Trophoblast cell (in vitro differentiated cells and primary cell): Measurements from ENCODE around the gene PFDN1.

Experiments used
- DNase-seq, 2 donors: peaks; one replicate each; pipeline ENCODE4 v3.0.0-alpha.2; 2016
- H2AFZ ChIP-seq: 2 replicates; pipeline ENCODE4 v1.6.1; 2013; ENCODE audit warnings: low read length, moderate library complexity, mild to moderate bottlenecking; ENCODE audit not compliant: insufficient read depth, poor library complexity
- H2AK5ac ChIP-seq: 2 replicates; pipeline ENCODE4 v1.6.1; 2013; ENCODE audit warnings: mild to moderate bottlenecking, low read length
- H2BK120ac ChIP-seq: 2 replicates; pipeline ENCODE4 v1.6.1; 2013; ENCODE audit warnings: low read length, mild to moderate bottlenecking, moderate library complexity; ENCODE audit not compliant: insufficient read depth, poor library complexity
- H2BK12ac ChIP-seq: 2 replicates; pipeline ENCODE4 v1.6.1; 2013; ENCODE audit warnings: mild to moderate bottlenecking, low read length, moderate library complexity
- H2BK5ac ChIP-seq: 2 replicates; pipeline ENCODE4 v1.6.1; 2013; ENCODE audit warnings: low read length, low read depth, moderate library complexity, mild to moderate bottlenecking; ENCODE audit not compliant: poor library complexity
- H3K14ac ChIP-seq: 2 replicates; pipeline ENCODE4 v1.6.1; 2013; ENCODE audit warnings: mild to moderate bottlenecking, low read length
- H3K18ac ChIP-seq: 2 replicates; pipeline ENCODE4 v1.6.1; 2013; ENCODE audit warnings: mild to moderate bottlenecking, low read length
- H3K23ac ChIP-seq: 2 replicates; pipeline ENCODE4 v1.6.1; 2013; ENCODE audit warnings: low read length
- H3K27ac ChIP-seq: 2 replicates; pipeline ENCODE4 v1.5.1; 2013; ENCODE audit warnings: low read depth, mild to moderate bottlenecking, inconsistent platforms, low read length, moderate library complexity
- H3K27me3 ChIP-seq: 2 replicates; pipeline ENCODE4 v1.6.1; 2013; ENCODE audit warnings: inconsistent platforms, mild to moderate bottlenecking, low read length, moderate library complexity; ENCODE audit not compliant: insufficient read depth
- H3K36me3 ChIP-seq, 2 experiments: 1 replicate in 1 of 2; 2 replicates in 1 of 2; pipeline ENCODE4 v1.6.1; 2013; ENCODE audit warnings: low read length in 2 of 2, mild to moderate bottlenecking in 2 of 2, moderate library complexity in 1 of 2; ENCODE audit not compliant: insufficient read depth in 2 of 2, control insufficient read depth in 1 of 2
- H3K4ac ChIP-seq: 2 replicates; pipeline ENCODE4 v1.6.1; 2013; ENCODE audit warnings: low read depth, mild to moderate bottlenecking, low read length, moderate library complexity
- H3K4me1 ChIP-seq, 2 experiments: 1 replicate in 1 of 2; 2 replicates in 1 of 2; pipeline ENCODE4 v1.6.1; 2013; ENCODE audit warnings: low read length in 2 of 2, mild to moderate bottlenecking in 2 of 2, moderate library complexity in 1 of 2; ENCODE audit not compliant: insufficient read depth in 2 of 2, control insufficient read depth in 1 of 2
- H3K4me2 ChIP-seq: 2 replicates; pipeline ENCODE4 v1.6.1; 2013; ENCODE audit warnings: inconsistent platforms, mild to moderate bottlenecking, low read length, moderate library complexity
- H3K4me3 ChIP-seq: 2 replicates; pipeline ENCODE4 v1.5.1; 2013; ENCODE audit warnings: mild to moderate bottlenecking, low read depth, low read length, inconsistent platforms
- H3K79me1 ChIP-seq: one replicate; pipeline ENCODE4 v1.6.1; 2013; ENCODE audit warnings: low read length
- H3K79me2 ChIP-seq: 2 replicates; pipeline ENCODE4 v1.6.1; 2013; ENCODE audit warnings: low read length, mild to moderate bottlenecking; ENCODE audit not compliant: control insufficient read depth, insufficient read depth, poor library complexity
- H3K9ac ChIP-seq: 2 replicates; pipeline ENCODE4 v1.6.1; 2013; ENCODE audit warnings: mild to moderate bottlenecking, low read length
- H3K9me3 ChIP-seq: 2 replicates; pipeline ENCODE4 v1.6.1; 2013; ENCODE audit warnings: low read depth, mild to moderate bottlenecking, control low read depth, inconsistent platforms, low read length; ENCODE audit not compliant: insufficient read depth
- H4K12ac ChIP-seq: 2 replicates; pipeline ENCODE4 v1.6.1; 2013; ENCODE audit warnings: low read depth, mild to moderate bottlenecking, low read length, moderate library complexity
- H4K8ac ChIP-seq: 2 replicates; pipeline ENCODE4 v1.6.1; 2013; ENCODE audit warnings: low read depth, mild to moderate bottlenecking, low read length, moderate library complexity
- H4K91ac ChIP-seq: one replicate; pipeline ENCODE4 v1.6.1; 2013; ENCODE audit warnings: low read depth, mild to moderate bottlenecking, low read length, moderate library complexity
- WGBS: extraction: QIAGEN DNeasy Blood & Tissue Kit; methylation state at CpG from one replicate; pipeline ENCODE4 v1.1.7; 2013; ENCODE audit warnings: missing lambda C conversion rate; ENCODE audit not compliant: insufficient read length, insufficient coverage; ENCODE audit errors: extremely low coverage; 5-methylcytosine and 5-hydroxymethylcytosine counted together

PFDN1 gene

DNA sequence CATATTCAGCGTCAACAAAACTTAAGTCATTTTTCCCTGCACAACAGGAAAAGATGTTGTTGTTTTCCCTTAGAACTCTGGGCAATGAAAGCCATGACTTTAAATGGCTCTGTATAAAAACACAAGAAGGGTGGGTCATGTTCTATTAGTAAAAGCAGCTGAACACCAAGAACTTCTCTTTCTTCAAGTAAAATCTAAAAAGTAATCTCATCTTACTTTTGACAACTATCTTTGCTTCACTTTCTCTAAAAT lies 9.1 kb downstream of the PFDN1 start:
- no CpG with 5 or more reads among the region's 1 CpG for WGBS
- H2AK5ac ChIP-seq: no peak overlapping the region
- H4K91ac ChIP-seq: no peak overlapping the region
- peaks cover 0 to 1% of the 10 kb centered on the region in 2 experiments for H3K36me3 ChIP-seq
- no peak overlapping the region for H3K23ac ChIP-seq
- H3K4me2 ChIP-seq: no peak overlapping the region
- no peak overlapping the region for H3K14ac ChIP-seq
- H4K8ac ChIP-seq: no peak overlapping the region
- DNase-seq: no peak
- no peaks in the 10 kb centered on the region for H3K27me3 ChIP-seq
- no peaks in the 10 kb centered on the region for H3K79me2 ChIP-seq
- no peak overlapping the region for H4K12ac ChIP-seq
- no peak overlapping the region for H3K4ac ChIP-seq
- no peak overlapping the region for H3K18ac ChIP-seq
- peaks cover 5% of the 10 kb centered on the region for H3K79me1 ChIP-seq
- H2BK12ac ChIP-seq: no peak overlapping the region
- H3K4me3 ChIP-seq: no peak overlapping the region
- H3K9ac ChIP-seq: no peak overlapping the region
- H3K4me1 ChIP-seq: peaks cover 1 to 2% of the 10 kb centered on the region in 2 experiments
- H3K27ac ChIP-seq: no peak overlapping the region
- H2BK5ac ChIP-seq: no peak overlapping the region
- H2AFZ ChIP-seq: no peak overlapping the region
- H2BK120ac ChIP-seq: no peak overlapping the region
- H3K9me3 ChIP-seq: no peaks in the 10 kb centered on the region

DNA sequence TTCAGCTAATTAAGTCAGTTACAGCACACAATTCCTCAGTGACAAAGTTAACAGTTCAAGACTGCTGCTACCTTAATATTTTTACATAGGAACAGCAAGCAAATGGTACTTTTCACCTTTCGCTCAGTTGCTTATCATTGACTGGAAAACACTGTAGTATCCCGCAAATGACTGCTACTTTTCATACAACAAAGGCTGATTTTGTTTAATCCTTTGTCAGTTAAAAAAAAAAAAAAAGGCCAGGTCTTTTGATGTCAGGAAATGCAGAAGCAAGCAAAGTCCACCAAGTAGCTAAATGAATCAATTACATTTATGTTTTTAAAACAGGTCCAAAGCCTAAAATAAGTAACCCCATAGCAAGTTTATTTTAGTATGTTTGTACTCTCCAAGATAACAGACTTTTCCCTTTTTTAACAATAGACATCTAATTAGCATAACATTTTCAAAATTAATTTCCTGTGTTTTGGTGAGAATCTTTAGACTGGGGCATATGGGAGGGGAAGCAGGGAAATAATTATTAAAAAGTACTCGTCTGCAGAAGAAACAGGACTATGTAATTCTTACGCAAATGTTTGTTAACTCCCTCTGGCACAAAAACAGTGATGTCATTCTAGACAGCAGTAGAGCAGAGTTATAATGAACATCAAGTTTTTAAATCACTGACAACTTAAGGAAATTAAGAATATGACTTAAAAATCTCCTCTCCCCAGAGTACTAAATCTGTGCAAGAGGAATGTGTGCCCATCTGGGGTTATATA lies 9.6 kb downstream of the PFDN1 start:
- no peak overlapping the region for H2BK5ac ChIP-seq
- H3K9ac ChIP-seq: no peak overlapping the region
- no peak overlapping the region for H4K8ac ChIP-seq
- H2BK120ac ChIP-seq: no peak overlapping the region
- H4K91ac ChIP-seq: no peak overlapping the region
- H3K4me3 ChIP-seq: no peak overlapping the region
- H3K27ac ChIP-seq: no peak overlapping the region
- H4K12ac ChIP-seq: no peak overlapping the region
- WGBS: no CpG with 5 or more reads among the region's 4 CpGs
- H3K4me1 ChIP-seq: peaks cover 0 to 2% of the 10 kb centered on the region in 2 experiments
- H3K9me3 ChIP-seq: no peaks in the 10 kb centered on the region
- H3K27me3 ChIP-seq: no peaks in the 10 kb centered on the region
- DNase-seq: no peak
- H3K14ac ChIP-seq: no peak overlapping the region
- H2AFZ ChIP-seq: no peak overlapping the region
- no peak overlapping the region for H3K4ac ChIP-seq
- H3K23ac ChIP-seq: no peak overlapping the region
- H2BK12ac ChIP-seq: no peak overlapping the region
- no peaks in the 10 kb centered on the region for H3K36me3 ChIP-seq
- no peak overlapping the region for H3K18ac ChIP-seq
- H3K79me1 ChIP-seq: peaks cover 3% of the 10 kb centered on the region
- no peak overlapping the region for H3K4me2 ChIP-seq
- no peaks in the 10 kb centered on the region for H3K79me2 ChIP-seq
- H2AK5ac ChIP-seq: no peak overlapping the region

DNA sequence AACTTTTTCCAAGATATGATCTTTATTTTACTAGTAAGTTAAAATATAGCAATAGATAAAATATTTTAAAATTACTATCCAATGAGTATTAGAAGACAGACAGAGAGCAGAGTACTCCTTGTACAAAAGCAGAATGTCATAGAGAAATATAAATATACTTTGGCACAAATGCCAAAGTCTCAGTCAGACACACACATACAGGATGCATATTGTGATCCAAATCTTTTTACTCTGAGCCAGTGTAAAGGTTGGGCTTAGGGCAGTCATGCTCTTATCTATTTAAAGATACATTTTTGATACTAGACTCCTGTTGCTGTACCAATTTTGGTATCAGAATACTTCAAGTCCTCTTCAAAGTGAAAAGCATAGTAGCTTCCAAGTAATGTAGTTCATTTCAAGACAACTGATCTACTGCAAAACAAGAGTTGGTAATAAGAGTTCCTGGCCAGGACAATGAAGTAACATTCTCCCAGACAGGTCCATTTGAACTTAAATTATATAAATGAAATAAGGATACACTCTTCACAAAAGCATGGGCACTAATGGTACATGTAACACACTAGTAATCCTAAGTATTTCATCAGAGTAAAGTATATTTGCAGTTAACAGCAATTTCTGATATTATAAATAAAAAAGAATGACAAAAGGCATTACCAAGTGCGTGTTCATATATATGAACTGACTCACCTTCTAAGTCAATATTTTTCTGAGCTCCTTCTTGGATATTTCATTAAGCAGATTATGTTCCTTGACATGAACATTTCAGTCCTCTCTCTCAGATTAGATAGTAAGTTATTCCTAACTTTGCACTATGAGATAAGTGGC lies 10.5 kb downstream of the PFDN1 start:
- Histone ChIP-seq H3K36me3 (no peaks in the 10 kb centered on the region), H3K23ac (no peak overlapping the region), H3K4me3 (no peak overlapping the region), H2AK5ac (no peak overlapping the region), H2BK5ac (no peak overlapping the region), H3K27ac (no peak overlapping the region), H3K79me2 (no peaks in the 10 kb centered on the region), H4K8ac (no peak overlapping the region), H3K4me1 (peaks cover 0 to 2% of the 10 kb centered on the region in 2 experiments), H3K79me1 (peaks cover 3% of the 10 kb centered on the region), H4K12ac (no peak overlapping the region), H2BK12ac (no peak overlapping the region), H3K27me3 (no peaks in the 10 kb centered on the region), H3K14ac (no peak overlapping the region), H3K4me2 (no peak overlapping the region), H2AFZ (no peak overlapping the region), H3K9me3 (no peaks in the 10 kb centered on the region), H3K18ac (no peak overlapping the region), H2BK120ac (no peak overlapping the region), H3K4ac (no peak overlapping the region), H4K91ac (no peak overlapping the region), H3K9ac (no peak overlapping the region)
- no CpG with 5 or more reads among the region's 1 CpG for WGBS
- no peak for DNase-seq

DNA sequence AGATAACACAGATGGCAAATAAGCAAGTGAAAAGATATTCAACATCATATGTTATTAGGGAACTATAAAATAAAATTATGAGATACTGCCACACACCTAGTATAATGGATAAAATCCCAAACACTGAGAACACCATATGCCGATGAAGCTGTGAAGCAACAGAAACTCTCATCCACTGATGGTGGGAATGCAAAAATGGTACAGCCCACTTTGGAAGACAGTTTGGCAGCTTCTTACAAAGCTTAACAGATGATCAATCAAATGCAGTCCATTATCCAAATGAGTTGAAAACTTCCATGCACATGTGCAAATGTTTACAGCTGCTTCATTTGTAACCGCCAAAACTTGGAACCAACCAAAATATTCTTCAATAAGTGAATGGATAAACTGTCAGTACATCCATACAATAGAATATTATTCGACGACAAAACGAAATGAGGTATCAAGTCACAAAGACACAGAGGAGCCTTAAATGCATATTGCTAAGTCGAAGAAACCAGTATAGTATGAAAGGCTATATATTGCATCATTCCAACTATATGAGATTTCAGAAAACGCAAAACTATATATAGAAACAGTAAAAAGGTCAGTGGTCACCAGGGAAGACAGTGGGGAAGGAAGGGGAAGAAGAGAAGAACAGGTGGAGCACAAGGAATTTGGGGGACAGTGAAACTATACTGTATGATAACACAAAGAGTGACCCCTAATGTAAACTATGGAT lies 14.9 kb downstream of the PFDN1 start:
- no peak overlapping the region for H4K8ac ChIP-seq
- no CpG with 5 or more reads among the region's 7 CpGs for WGBS

More for the DNA sequence above, 14.9 kb downstream of the PFDN1 start:
- Histone ChIP-seq H2BK12ac (no peak overlapping the region), H3K79me1 (no peaks in the 10 kb centered on the region), H3K27ac (no peak overlapping the region), H2AK5ac (no peak overlapping the region), H2BK120ac (no peak overlapping the region), H2BK5ac (no peak overlapping the region), H3K79me2 (no peaks in the 10 kb centered on the region), H3K4me3 (no peak overlapping the region), H3K4me1 (no peaks in the 10 kb centered on the region), H3K18ac (no peak overlapping the region), H3K27me3 (no peaks in the 10 kb centered on the region), H3K4me2 (no peak overlapping the region), H4K12ac (no peak overlapping the region), H3K14ac (no peak overlapping the region), H3K4ac (no peak overlapping the region), H3K36me3 (no peaks in the 10 kb centered on the region), H3K23ac (no peak overlapping the region), H3K9me3 (no peaks in the 10 kb centered on the region), H3K9ac (no peak overlapping the region), H2AFZ (no peak overlapping the region), H4K91ac (no peak overlapping the region)
- no peak for DNase-seq
